DND-41 (cell line): ENCODE measurements around the gene LRP11.

Experiments
- ATAC-seq: fragments of 200-7000 bp; cut with Tn5 transposase; 3 replicates; pipeline ENCODE4 v1.9.1; 2021; ENCODE audit warnings: low read depth; ENCODE audit not compliant: insufficient read depth
- DNase-seq: peaks from one replicate; pipeline ENCODE4 v3.0.0-alpha.2; 2020
- H2AFZ ChIP-seq: 2 replicates; pipeline ENCODE4 v1.6.0; 2012; ENCODE audit warnings: low read depth, low read length
- H3K27ac ChIP-seq: 2 replicates; pipeline ENCODE4 v1.5.1; 2012; ENCODE audit warnings: low read length, inconsistent platforms
- H3K27me3 ChIP-seq: fragments of 200-600 bp; sonication (generic); 2 replicates; pipeline ENCODE4 v1.6.0; 2012; ENCODE audit warnings: low read length, mild to moderate bottlenecking, inconsistent platforms; ENCODE audit not compliant: insufficient read depth, poor library complexity
- H3K36me3 ChIP-seq: 2 replicates; pipeline ENCODE4 v1.5.1; 2012; ENCODE audit warnings: low read length, inconsistent platforms; ENCODE audit not compliant: insufficient read depth
- H3K4me1 ChIP-seq: 2 replicates; pipeline ENCODE4 v1.5.1; 2012; ENCODE audit warnings: mild to moderate bottlenecking, low read length; ENCODE audit not compliant: insufficient read depth
- H3K4me2 ChIP-seq: 2 replicates; pipeline ENCODE4 v1.6.0; 2012; ENCODE audit warnings: mild to moderate bottlenecking, moderate library complexity, low read length, inconsistent platforms; ENCODE audit not compliant: insufficient read depth
- H3K4me3 ChIP-seq, 2 experiments: fragments of 200-600 bp in 1 of 2; shearing (Covaris generic) in 1 of 2; 2 replicates each; pipeline ENCODE4 v1.5.1; 2012 to 2016; ENCODE audit warnings: inconsistent platforms in 2 of 2, low read length in 2 of 2, mild to moderate bottlenecking in 2 of 2, low read depth in 1 of 2, moderate library complexity in 1 of 2
- H3K79me2 ChIP-seq: 2 replicates; pipeline ENCODE4 v1.6.0; 2012; ENCODE audit warnings: low read length, inconsistent platforms; ENCODE audit not compliant: insufficient read depth
- H3K9ac ChIP-seq: 2 replicates; pipeline ENCODE4 v1.6.0; 2012; ENCODE audit warnings: low read depth, mild to moderate bottlenecking, inconsistent platforms, low read length, moderate library complexity
- H3K9me3 ChIP-seq: 2 replicates; pipeline ENCODE4 v1.5.1; 2012; ENCODE audit warnings: low read length, moderate library complexity, mild to moderate bottlenecking, inconsistent platforms; ENCODE audit not compliant: insufficient read depth, severe bottlenecking
- H4K20me1 ChIP-seq: 2 replicates; pipeline ENCODE4 v1.6.0; 2012; ENCODE audit warnings: low read length; ENCODE audit not compliant: insufficient read depth
- EZH2 ChIP-seq: IDR thresholded peaks from 3 replicates; pipeline ENCODE4 v1.6.1; 2012; ENCODE audit warnings: borderline replicate concordance, low read depth, mild to moderate bottlenecking, moderate library complexity, low read length, inconsistent platforms; ENCODE audit not compliant: severe bottlenecking
- TF ChIP-seq, protein P1 (sequence below): IDR thresholded peaks from 2 replicates; pipeline ENCODE4 v1.5.1; 2012; ENCODE audit warnings: borderline replicate concordance, low read length, moderate library complexity, mild to moderate bottlenecking; ENCODE audit not compliant: poor library complexity, severe bottlenecking; ENCODE audit errors: extremely low read depth

Gene LRP11

DNA sequence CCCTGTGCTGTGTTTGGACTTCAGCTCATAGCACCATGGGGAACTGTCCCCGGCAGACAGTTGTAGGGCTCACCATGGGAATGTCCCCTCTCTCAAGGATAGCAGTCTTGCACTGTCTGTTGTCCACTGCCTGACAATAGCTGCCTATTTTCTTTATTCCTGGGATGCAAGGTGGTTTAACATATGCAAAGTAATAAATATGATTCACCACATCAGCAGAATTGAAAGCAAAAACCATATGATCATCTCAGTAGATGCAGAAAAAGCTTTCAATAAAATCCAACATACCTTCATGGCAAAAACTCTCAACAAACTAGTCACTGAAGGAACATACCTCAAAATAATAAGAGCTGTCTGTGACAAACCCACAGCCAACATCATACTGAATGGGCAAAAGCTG, 13.5 kb upstream of the LRP11 start:
- Histone ChIP-seq H3K9me3 (no peaks in the 10 kb centered on the region), H3K79me2 (no peaks in the 10 kb centered on the region), H3K4me1 (no peaks in the 10 kb centered on the region), H3K27ac (no peak overlapping the region), H3K9ac (no peak overlapping the region), H3K36me3 (no peaks in the 10 kb centered on the region), H3K4me2 (no peak overlapping the region), H4K20me1 (no peaks in the 10 kb centered on the region), H3K27me3 (peaks cover 10% of the 10 kb centered on the region), H3K4me3 (no peak overlapping the region), H2AFZ (no peak overlapping the region)
- TF ChIP-seq, protein P1, sequence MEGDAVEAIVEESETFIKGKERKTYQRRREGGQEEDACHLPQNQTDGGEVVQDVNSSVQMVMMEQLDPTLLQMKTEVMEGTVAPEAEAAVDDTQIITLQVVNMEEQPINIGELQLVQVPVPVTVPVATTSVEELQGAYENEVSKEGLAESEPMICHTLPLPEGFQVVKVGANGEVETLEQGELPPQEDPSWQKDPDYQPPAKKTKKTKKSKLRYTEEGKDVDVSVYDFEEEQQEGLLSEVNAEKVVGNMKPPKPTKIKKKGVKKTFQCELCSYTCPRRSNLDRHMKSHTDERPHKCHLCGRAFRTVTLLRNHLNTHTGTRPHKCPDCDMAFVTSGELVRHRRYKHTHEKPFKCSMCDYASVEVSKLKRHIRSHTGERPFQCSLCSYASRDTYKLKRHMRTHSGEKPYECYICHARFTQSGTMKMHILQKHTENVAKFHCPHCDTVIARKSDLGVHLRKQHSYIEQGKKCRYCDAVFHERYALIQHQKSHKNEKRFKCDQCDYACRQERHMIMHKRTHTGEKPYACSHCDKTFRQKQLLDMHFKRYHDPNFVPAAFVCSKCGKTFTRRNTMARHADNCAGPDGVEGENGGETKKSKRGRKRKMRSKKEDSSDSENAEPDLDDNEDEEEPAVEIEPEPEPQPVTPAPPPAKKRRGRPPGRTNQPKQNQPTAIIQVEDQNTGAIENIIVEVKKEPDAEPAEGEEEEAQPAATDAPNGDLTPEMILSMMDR = no peak
- TF ChIP-seq EZH2 = no peak
- DNase-seq = no peak
- ATAC-seq = no peak

DNA sequence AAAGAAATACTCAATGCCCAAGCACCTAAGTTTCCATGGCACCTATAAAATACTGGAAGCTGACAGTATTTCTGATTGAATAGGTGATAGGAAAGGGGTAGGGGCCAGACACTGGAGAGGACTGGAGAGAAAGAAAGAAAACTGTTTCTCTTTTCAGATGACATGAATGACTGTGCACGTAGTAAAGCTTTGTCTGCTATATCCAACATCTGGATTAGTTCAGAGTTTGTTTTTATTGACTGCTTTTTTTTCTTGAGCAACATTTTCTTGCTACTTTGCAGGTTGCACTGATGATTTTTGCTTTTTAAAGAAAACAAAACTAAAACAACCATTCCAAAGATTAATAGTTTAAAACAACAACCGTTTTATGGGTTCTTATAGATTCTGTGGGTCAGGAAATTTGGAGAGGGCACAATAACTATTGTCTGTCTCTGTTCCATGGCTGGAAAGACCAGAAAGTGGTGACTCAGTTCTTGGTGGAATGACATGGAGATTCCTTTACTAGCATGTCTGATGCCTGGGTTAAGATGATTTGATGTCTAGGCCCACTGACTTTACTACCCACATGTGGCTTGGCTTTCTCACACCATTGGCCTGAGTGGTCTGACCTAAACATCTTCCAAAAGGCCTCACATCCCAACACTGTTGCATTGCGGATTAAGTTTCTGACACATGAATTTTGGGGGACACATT, 12.2 kb upstream of the LRP11 start:
- Histone ChIP-seq H3K27ac (no peak overlapping the region), H2AFZ (no peak overlapping the region), H4K20me1 (no peaks in the 10 kb centered on the region), H3K4me3 (no peak overlapping the region), H3K36me3 (no peaks in the 10 kb centered on the region), H3K4me2 (no peak overlapping the region), H3K9me3 (peaks cover 3% of the 10 kb centered on the region), H3K79me2 (no peaks in the 10 kb centered on the region), H3K4me1 (no peaks in the 10 kb centered on the region), H3K9ac (no peak overlapping the region), H3K27me3 (peaks cover 10% of the 10 kb centered on the region)
- no peak for ATAC-seq
- no peak for DNase-seq
- TF ChIP-seq, protein P1 = no peak
- TF ChIP-seq EZH2 = no peak

DNA sequence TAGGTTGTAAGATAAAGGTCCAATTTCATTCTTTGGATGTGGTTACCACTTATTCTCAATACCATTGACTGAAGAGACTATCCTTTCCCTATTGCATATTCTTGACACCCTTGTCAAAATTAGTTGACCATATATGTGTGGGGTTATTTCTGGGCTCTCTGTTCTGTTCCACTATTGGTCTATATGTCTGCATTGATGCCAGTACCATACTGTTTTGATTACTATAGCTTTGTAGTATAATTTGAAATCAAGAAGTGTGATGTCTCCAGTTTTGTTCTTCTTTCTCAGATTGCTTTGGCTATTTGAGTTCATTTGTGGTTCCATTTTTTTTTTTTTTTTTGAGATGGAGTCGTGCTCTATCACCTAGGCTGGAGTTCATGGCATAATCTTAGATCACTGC, 8.1 kb upstream of the LRP11 start:
- H3K4me1 ChIP-seq = no peaks in the 10 kb centered on the region; the same call in 1 of the 2 replicates
- H3K36me3 ChIP-seq = no peaks in the 10 kb centered on the region
- no peak for DNase-seq
- H2AFZ ChIP-seq = no peak overlapping the region
- TF ChIP-seq, protein P1 = no peak
- TF ChIP-seq EZH2 = no peak
- no peaks in the 10 kb centered on the region for H3K79me2 ChIP-seq
- H3K4me2 ChIP-seq = no peak overlapping the region
- peaks cover 3% of the 10 kb centered on the region for H3K9me3 ChIP-seq
- H4K20me1 ChIP-seq = no peaks in the 10 kb centered on the region
- H3K9ac ChIP-seq = no peak overlapping the region
- no peak for ATAC-seq
- peaks cover 15% of the 10 kb centered on the region for H3K27me3 ChIP-seq
- H3K4me3 ChIP-seq = no peak overlapping the region
- no peak overlapping the region for H3K27ac ChIP-seq
